ENCODE measurements around the gene STAG3.

Gene STAG3

GRCh38 chr7:100163006-100163531 is 14.6 kb upstream of the STAG3 start:
- no peak for DNase-seq (ENCODE audit: low read depth)
- no peak overlapping the region for H3K4me3 ChIP-seq (ENCODE audit: low read depth, low read length)
- TF ChIP-seq CTCF (IDR thresholded peaks at IDR 0.05; ENCODE audit: low read depth, low read length, missing control alignments) = no peak

- DNase-seq (ENCODE audit: low read depth) = no peak
- TF ChIP-seq CTCF (IDR thresholded peaks at IDR 0.05; ENCODE audit: low read depth, low read length, missing control alignments) = no peak
- no peak overlapping the region for H3K4me3 ChIP-seq (ENCODE audit: low read depth, low read length)
Observed at GRCh38 chr7:100163871-100164270, 13.8 kb upstream of the STAG3 start.

GRCh38 chr7:100166317-100166940 is 11.3 kb upstream of the STAG3 start:
- TF ChIP-seq CTCF (IDR thresholded peaks at IDR 0.05; ENCODE audit: low read depth, low read length, missing control alignments) = no peak
- H3K4me3 ChIP-seq (ENCODE audit: low read depth, low read length) = no peak overlapping the region
- DNase-seq (ENCODE audit: low read depth) = no peak

- no peak for DNase-seq (ENCODE audit: low read depth)
- no peak overlapping the region for H3K4me3 ChIP-seq (ENCODE audit: low read depth, low read length)
- TF ChIP-seq CTCF (IDR thresholded peaks at IDR 0.05; ENCODE audit: low read depth, low read length, missing control alignments) = no peak
Observed at GRCh38 chr7:100166970-100167911, 10.5 kb upstream of the STAG3 start.

GRCh38 chr7:100167912-100168323 is 9.8 kb upstream of the STAG3 start:
- no peak overlapping the region; the same call in 1 of the 2 replicates for H3K4me3 ChIP-seq (ENCODE audit: low read depth, low read length)
- no peak for TF ChIP-seq CTCF (IDR thresholded peaks at IDR 0.05; ENCODE audit: low read depth, low read length, missing control alignments)
- DNase-seq (ENCODE audit: low read depth) = no peak

- no peak for DNase-seq (ENCODE audit: low read depth)
- TF ChIP-seq CTCF (IDR thresholded peaks at IDR 0.05; ENCODE audit: low read depth, low read length, missing control alignments) = no peak
- no peak overlapping the region for H3K4me3 ChIP-seq (ENCODE audit: low read depth, low read length)
Observed at GRCh38 chr7:100169147-100169850, 8.4 kb upstream of the STAG3 start.
